Measurements from ENCODE around the gene KLHL29. TPM values are rescaled to one million over a fixed set of nuclear protein-coding genes. Genes with fewer than 3 reads are reported as not detected.

KLHL29 gene
- total and polyA plus RNA-seq, 4 donors: 0.29 to 2.3 (median 0.68) TPM

- H3K27ac ChIP-seq (ENCODE audit: low read depth in 1 of 2, low read length in 2 of 2): no peak overlapping the region
- peaks cover 0 to 4% (median 0%) of the 10 kb centered on the region in 4 donors for H3K4me1 ChIP-seq (ENCODE audit: control insufficient read depth in 4 of 4, insufficient read depth in 4 of 4, low read length in 3 of 4)
- DNase-seq (ENCODE audit: low spot score): no peak
- 82% methylated on average over 9 of the region's 9 CpGs for WGBS
- H3K36me3 ChIP-seq (ENCODE audit: control insufficient read depth in 4 of 4, insufficient read depth in 3 of 4, low read depth in 1 of 4, low read length in 3 of 4): no peaks in the 10 kb centered on the region
- H3K27me3 ChIP-seq (ENCODE audit: control insufficient read depth in 4 of 4, insufficient read depth in 4 of 4, low read length in 3 of 4): no peaks in the 10 kb centered on the region
- TF ChIP-seq ZBTB33 (IDR thresholded peaks at IDR 0.05): no peak
- TF ChIP-seq YY1 (IDR thresholded peaks at IDR 0.05): no peak
- no peak for TF ChIP-seq FOXA2 (IDR thresholded peaks at IDR 0.05)
- no peak for TF ChIP-seq RXRA (IDR thresholded peaks at IDR 0.05)
- no peak for TF ChIP-seq NR2F2 (IDR thresholded peaks at IDR 0.05)
- no peak for TF ChIP-seq RAD21 (IDR thresholded peaks at IDR 0.05)
- TF ChIP-seq, protein P1, sequence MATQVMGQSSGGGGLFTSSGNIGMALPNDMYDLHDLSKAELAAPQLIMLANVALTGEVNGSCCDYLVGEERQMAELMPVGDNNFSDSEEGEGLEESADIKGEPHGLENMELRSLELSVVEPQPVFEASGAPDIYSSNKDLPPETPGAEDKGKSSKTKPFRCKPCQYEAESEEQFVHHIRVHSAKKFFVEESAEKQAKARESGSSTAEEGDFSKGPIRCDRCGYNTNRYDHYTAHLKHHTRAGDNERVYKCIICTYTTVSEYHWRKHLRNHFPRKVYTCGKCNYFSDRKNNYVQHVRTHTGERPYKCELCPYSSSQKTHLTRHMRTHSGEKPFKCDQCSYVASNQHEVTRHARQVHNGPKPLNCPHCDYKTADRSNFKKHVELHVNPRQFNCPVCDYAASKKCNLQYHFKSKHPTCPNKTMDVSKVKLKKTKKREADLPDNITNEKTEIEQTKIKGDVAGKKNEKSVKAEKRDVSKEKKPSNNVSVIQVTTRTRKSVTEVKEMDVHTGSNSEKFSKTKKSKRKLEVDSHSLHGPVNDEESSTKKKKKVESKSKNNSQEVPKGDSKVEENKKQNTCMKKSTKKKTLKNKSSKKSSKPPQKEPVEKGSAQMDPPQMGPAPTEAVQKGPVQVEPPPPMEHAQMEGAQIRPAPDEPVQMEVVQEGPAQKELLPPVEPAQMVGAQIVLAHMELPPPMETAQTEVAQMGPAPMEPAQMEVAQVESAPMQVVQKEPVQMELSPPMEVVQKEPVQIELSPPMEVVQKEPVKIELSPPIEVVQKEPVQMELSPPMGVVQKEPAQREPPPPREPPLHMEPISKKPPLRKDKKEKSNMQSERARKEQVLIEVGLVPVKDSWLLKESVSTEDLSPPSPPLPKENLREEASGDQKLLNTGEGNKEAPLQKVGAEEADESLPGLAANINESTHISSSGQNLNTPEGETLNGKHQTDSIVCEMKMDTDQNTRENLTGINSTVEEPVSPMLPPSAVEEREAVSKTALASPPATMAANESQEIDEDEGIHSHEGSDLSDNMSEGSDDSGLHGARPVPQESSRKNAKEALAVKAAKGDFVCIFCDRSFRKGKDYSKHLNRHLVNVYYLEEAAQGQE (IDR thresholded peaks at IDR 0.05): no peak
- TF ChIP-seq GABPA (IDR thresholded peaks at IDR 0.05 in 1 of 2, conservative IDR thresholded peaks at IDR 0.05 in 1 of 2): no peak
- no peak for TF ChIP-seq HNF4G (IDR thresholded peaks at IDR 0.05)
- no peak for TF ChIP-seq SP1 (IDR thresholded peaks at IDR 0.05)
- TF ChIP-seq JUND (IDR thresholded peaks at IDR 0.05): no peak
- no peak for TF ChIP-seq EGR1 (IDR thresholded peaks at IDR 0.05; ENCODE audit: low read depth in 2 of 2)
- TF ChIP-seq TAF1 (conservative IDR thresholded peaks at IDR 0.05): no peak
- no peak for TF ChIP-seq FOXA1 (IDR thresholded peaks at IDR 0.05)
- TF ChIP-seq, protein P2, sequence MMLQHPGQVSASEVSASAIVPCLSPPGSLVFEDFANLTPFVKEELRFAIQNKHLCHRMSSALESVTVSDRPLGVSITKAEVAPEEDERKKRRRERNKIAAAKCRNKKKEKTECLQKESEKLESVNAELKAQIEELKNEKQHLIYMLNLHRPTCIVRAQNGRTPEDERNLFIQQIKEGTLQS (IDR thresholded peaks at IDR 0.05): no peak
- no peak for TF ChIP-seq MAX (IDR thresholded peaks at IDR 0.05)
- H3K9me3 ChIP-seq (ENCODE audit: control insufficient read depth in 4 of 4, low read length in 3 of 4): no peaks in the 10 kb centered on the region
- H3K9ac ChIP-seq (ENCODE audit: low read depth in 1 of 2, low read length in 2 of 2): no peak overlapping the region
- no peak overlapping the region for H3K4me3 ChIP-seq (ENCODE audit: low read depth in 1 of 3, low read length in 3 of 3)
Measured at GRCh38 chr2:23425338-23425871, 40.4 kb downstream of the KLHL29 start.

DNA sequence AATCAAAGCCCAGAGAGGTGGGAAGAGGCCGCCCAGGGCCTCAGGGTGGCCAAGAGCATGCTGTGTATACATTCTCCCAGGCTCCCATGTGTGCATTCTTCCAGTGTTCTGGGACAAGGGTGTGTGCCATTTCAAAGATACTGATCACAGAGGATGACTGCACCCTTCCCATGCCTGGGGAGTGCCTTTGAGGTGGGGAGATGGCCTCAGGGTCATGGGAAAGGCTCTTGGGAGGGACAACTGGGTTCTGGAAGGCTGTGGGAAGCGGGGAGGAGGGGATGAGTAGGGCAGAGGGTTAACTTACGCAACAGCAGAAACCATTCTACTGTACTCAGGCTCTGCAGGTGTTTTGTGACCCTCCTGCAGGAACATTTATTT, 40.9 kb downstream of the KLHL29 start:
- Histone ChIP-seq H3K27ac (ENCODE audit: low read depth in 1 of 2, low read length in 2 of 2) (no peak overlapping the region), H3K36me3 (ENCODE audit: control insufficient read depth in 4 of 4, insufficient read depth in 3 of 4, low read depth in 1 of 4, low read length in 3 of 4) (no peaks in the 10 kb centered on the region), H3K9ac (ENCODE audit: low read depth in 1 of 2, low read length in 2 of 2) (no peak overlapping the region), H3K4me1 (ENCODE audit: control insufficient read depth in 4 of 4, insufficient read depth in 4 of 4, low read length in 3 of 4) (peaks cover 0 to 4% (median 0%) of the 10 kb centered on the region in 4 donors), H3K9me3 (ENCODE audit: control insufficient read depth in 4 of 4, low read length in 3 of 4) (no peaks in the 10 kb centered on the region), H3K4me3 (ENCODE audit: low read depth in 1 of 3, low read length in 3 of 3) (no peak overlapping the region), H3K27me3 (ENCODE audit: control insufficient read depth in 4 of 4, insufficient read depth in 4 of 4, low read length in 3 of 4) (no peaks in the 10 kb centered on the region)
- DNase-seq (ENCODE audit: low spot score): no peak
- WGBS: 93% methylated on average over 3 of the region's 3 CpGs
- TF ChIP-seq NR2F2 (IDR thresholded peaks at IDR 0.05) (no peak), TAF1 (conservative IDR thresholded peaks at IDR 0.05) (no peak), HNF4G (IDR thresholded peaks at IDR 0.05) (no peak), RXRA (IDR thresholded peaks at IDR 0.05) (no peak), GABPA (IDR thresholded peaks at IDR 0.05 in 1 of 2, conservative IDR thresholded peaks at IDR 0.05 in 1 of 2) (no peak), FOXA1 (IDR thresholded peaks at IDR 0.05) (no peak)

Data from liver (tissue), 9 donors.